GM12878 (cell line): ENCODE measurements around the gene CFAP74. TPM values are rescaled to one million over a fixed set of nuclear protein-coding genes. Genes with fewer than 3 reads are reported as not detected.

Experiments
- ATAC-seq: fragments of 200-7000 bp; cut with Tn5 transposase; 3 replicates; pipeline ENCODE4 v1.9.1; 2020; ENCODE audit warnings: mild to moderate bottlenecking, moderate library complexity
- BruUV-seq: library from RNA; stranded (reverse); fragments of 400-500 nt; replicated peaks from 2 replicates; lab custom pipeline; 2021; lab: Mats Ljungman, UMichigan
- CTCF ChIA-PET: fragments of 300-600 bp; sonication (Branson Sonifier 250); formaldehyde crosslinking; extraction: SDS; loops from one replicate; lab custom pipeline; 2021; ENCODE audit warnings: inconsistent platforms; lab: Yijun Ruan, JAX
- POLR2A ChIA-PET: fragments of 350-600 bp; formaldehyde crosslinking; extraction: SDS; loops from one replicate; lab custom pipeline; 2021; ENCODE audit warnings: inconsistent platforms; lab: Charles Lee
- RAD21 ChIA-PET: fragments of 300-600 bp; sonication (Branson Sonifier 250); formaldehyde crosslinking; loops from one replicate; lab custom pipeline; 2023; ENCODE audit warnings: antibody characterized with exemption; ENCODE audit not compliant: unreplicated experiment; lab: Charles Lee
- SMC1A ChIA-PET: fragments of 300-600 bp; sonication (Branson Sonifier 250); formaldehyde crosslinking; loops from one replicate; lab custom pipeline; 2023; ENCODE audit not compliant: unreplicated experiment, uncharacterized antibody; lab: Charles Lee
- DNase-seq: peaks from one replicate; pipeline ENCODE4 v3.0.0-alpha.2; 2011; ENCODE audit warnings: low read depth, low spot score
- FAIRE-seq: peaks from 3 replicates; lab custom pipeline; 2011; peaks lifted over from hg19 to GRCh38; lab: Jason Lieb, UNC
- H2AFZ ChIP-seq: 2 replicates; pipeline ENCODE4 v1.6.0; 2011; ENCODE audit warnings: low read depth, low read length, control low read depth; ENCODE audit not compliant: control insufficient read depth
- H3K27ac ChIP-seq: 2 replicates; pipeline ENCODE4 v1.5.1; 2011; ENCODE audit warnings: control low read depth; ENCODE audit not compliant: control insufficient read depth, insufficient read depth
- H3K27me3 ChIP-seq, 2 experiments: replicated peaks in 1 of 2; 2 replicates each; pipeline versions ENCODE4 v1.6.0 to v1.6.1; 2011; ENCODE audit warnings: low read length in 1 of 2; ENCODE audit not compliant: control insufficient read depth in 2 of 2, insufficient read depth in 2 of 2
- H3K36me3 ChIP-seq, 2 experiments: 2 replicates each; pipeline ENCODE4 v1.5.1; 2011; ENCODE audit warnings: low read length in 1 of 2; ENCODE audit not compliant: control insufficient read depth in 2 of 2, insufficient read depth in 2 of 2
- H3K4me1 ChIP-seq: 2 replicates; pipeline ENCODE4 v1.6.1; 2011; ENCODE audit warnings: mild to moderate bottlenecking, low read length, moderate library complexity, mixed read lengths; ENCODE audit not compliant: control insufficient read depth, insufficient read depth
- H3K4me2 ChIP-seq: 2 replicates; pipeline ENCODE4 v1.6.0; 2011; ENCODE audit warnings: control low read depth; ENCODE audit not compliant: control insufficient read depth, insufficient read depth
- H3K4me3 ChIP-seq: fragments of 200-600 bp; sonication (generic); 2 replicates; pipeline ENCODE4 v1.5.1; 2016
- H3K79me2 ChIP-seq: 2 replicates; pipeline ENCODE4 v1.6.0; 2011; ENCODE audit warnings: low read length; ENCODE audit not compliant: control insufficient read depth, insufficient read depth
- H3K9ac ChIP-seq: 2 replicates; pipeline ENCODE4 v1.8.0; 2011; ENCODE audit warnings: low read length, control low read depth, mixed read lengths; ENCODE audit not compliant: control insufficient read depth, insufficient read depth
- H3K9me3 ChIP-seq: replicated peaks from 3 replicates; pipeline ENCODE4 v1.5.1; 2011; ENCODE audit warnings: mild to moderate bottlenecking, low read length; ENCODE audit not compliant: control insufficient read depth, insufficient read depth
- H4K20me1 ChIP-seq: 2 replicates; pipeline ENCODE4 v1.6.0; 2011; ENCODE audit not compliant: control insufficient read depth, insufficient read depth
- BCL11A ChIP-seq: IDR thresholded peaks from 2 replicates; pipeline ENCODE4 v1.6.1; 2011; ENCODE audit warnings: low read depth, low read length
- BMI1 ChIP-seq: fragments of 450-650 bp; IDR thresholded peaks from 2 replicates; pipeline ENCODE4 v1.6.1; 2016; ENCODE audit warnings: mild to moderate bottlenecking, moderate library complexity, borderline replicate concordance
- BRCA1 ChIP-seq: IDR thresholded peaks from 2 replicates; pipeline ENCODE4 v1.6.1; 2011; ENCODE audit warnings: low read depth, low read length, improper control_type of control experiment
- CHD4 ChIP-seq: fragments of 200-600 bp; sonication (generic); IDR thresholded peaks from 2 replicates; pipeline ENCODE4 v1.6.1; 2016; ENCODE audit warnings: mild to moderate bottlenecking
- IRF4 ChIP-seq: IDR thresholded peaks from 2 replicates; pipeline ENCODE4 v1.6.1; 2011; ENCODE audit warnings: low read depth, low read length
- NR2C2 ChIP-seq: IDR thresholded peaks from 2 replicates; pipeline ENCODE4 v1.6.1; 2011; ENCODE audit warnings: borderline replicate concordance, low read depth; ENCODE audit not compliant: control insufficient read depth, insufficient read length
- SIN3A ChIP-seq: IDR thresholded peaks from 2 replicates; pipeline ENCODE4 v1.6.1; 2012; ENCODE audit warnings: low read depth, low read length, improper control_type of control experiment
- TARDBP ChIP-seq: IDR thresholded peaks from 2 replicates; pipeline ENCODE4 v1.6.1; 2016; ENCODE audit warnings: borderline replicate concordance
- ZNF274 ChIP-seq: IDR thresholded peaks from one replicate; pipeline ENCODE4 v1.8.0; 2011; ENCODE audit not compliant: insufficient read length, insufficient read depth
- ZZZ3 ChIP-seq: IDR thresholded peaks from 2 replicates; pipeline ENCODE4 v1.6.1; 2011; ENCODE audit warnings: low read depth; ENCODE audit not compliant: control insufficient read depth, insufficient read length
- WGBS: methylation state at CpG from one replicate; pipeline ENCODE4 v1.1.6; 2016; ENCODE audit warnings: low lambda C conversion rate; ENCODE audit not compliant: insufficient replicate concordance, insufficient coverage; ENCODE audit errors: missing lambda C conversion rate; 5-methylcytosine and 5-hydroxymethylcytosine counted together
- in situ Hi-C: fragments of 300-500 bp; cut with MboI; formaldehyde crosslinking; loops from 9 replicates; pipeline ENCODE4 v1.14.3; 2018; ENCODE audit warnings: mixed read lengths
- intact Hi-C: fragments of 100-400 bp; cut with micrococcal nuclease; formaldehyde crosslinking; loops from one replicate; pipeline ENCODE4 v1.14.2; 2022; ENCODE audit not compliant: unreplicated experiment
- polyA plus RNA-seq, 11 experiments: library from polyadenylated mRNA; depleted of rRNA in 4 of 11; unstranded in 6 of 11; stranded (reverse) in 5 of 11; fragments of >200 nt; fragmentation: Nextera tagmentation in 4 of 11; fragmentation: Illumina TruSeq in 1 of 11; extraction: Ambion mirVana in 4 of 11; extraction: Trizol in 1 of 11; gene quantifications; 1 replicate in 1 of 11; 2 replicates in 10 of 11; pipeline versions ENCODE4 v1.2.1 to v1.2.3, GENCODE V29; 2011 to 2016; ENCODE audit warnings: inconsistent platforms in 2 of 11, missing spikeins in 2 of 11, low read depth in 1 of 11
- total RNA-seq, 4 experiments: library from RNA; depleted of rRNA in 3 of 4; stranded (reverse); fragments of >200 nt in 3 of 4; fragmentation: Illumina TruSeq in 1 of 4; extraction: Trizol in 1 of 4; gene quantifications; 2 replicates each; pipeline versions ENCODE4 v1.2.1 to v1.2.3, GENCODE V29; 2013 to 2021
- TF ChIP-seq, protein P1 (sequence below): IDR thresholded peaks from 2 replicates; pipeline ENCODE4 v1.6.1; 2011; ENCODE audit warnings: mild to moderate bottlenecking, low read depth, low read length, moderate library complexity; ENCODE audit not compliant: insufficient replicate concordance
- TF ChIP-seq, protein P2 (sequence below): fragments of 450-650 bp; IDR thresholded peaks from 2 replicates; pipeline ENCODE4 v1.6.1; 2017; ENCODE audit warnings: mild to moderate bottlenecking

CFAP74 gene
- total and polyA plus RNA-seq, 10 of the 15 experiments (the other 5 are each of a cell fraction or from before 2014, with no cell fraction given): 0.01 TPM; not detected in 9

DNA sequence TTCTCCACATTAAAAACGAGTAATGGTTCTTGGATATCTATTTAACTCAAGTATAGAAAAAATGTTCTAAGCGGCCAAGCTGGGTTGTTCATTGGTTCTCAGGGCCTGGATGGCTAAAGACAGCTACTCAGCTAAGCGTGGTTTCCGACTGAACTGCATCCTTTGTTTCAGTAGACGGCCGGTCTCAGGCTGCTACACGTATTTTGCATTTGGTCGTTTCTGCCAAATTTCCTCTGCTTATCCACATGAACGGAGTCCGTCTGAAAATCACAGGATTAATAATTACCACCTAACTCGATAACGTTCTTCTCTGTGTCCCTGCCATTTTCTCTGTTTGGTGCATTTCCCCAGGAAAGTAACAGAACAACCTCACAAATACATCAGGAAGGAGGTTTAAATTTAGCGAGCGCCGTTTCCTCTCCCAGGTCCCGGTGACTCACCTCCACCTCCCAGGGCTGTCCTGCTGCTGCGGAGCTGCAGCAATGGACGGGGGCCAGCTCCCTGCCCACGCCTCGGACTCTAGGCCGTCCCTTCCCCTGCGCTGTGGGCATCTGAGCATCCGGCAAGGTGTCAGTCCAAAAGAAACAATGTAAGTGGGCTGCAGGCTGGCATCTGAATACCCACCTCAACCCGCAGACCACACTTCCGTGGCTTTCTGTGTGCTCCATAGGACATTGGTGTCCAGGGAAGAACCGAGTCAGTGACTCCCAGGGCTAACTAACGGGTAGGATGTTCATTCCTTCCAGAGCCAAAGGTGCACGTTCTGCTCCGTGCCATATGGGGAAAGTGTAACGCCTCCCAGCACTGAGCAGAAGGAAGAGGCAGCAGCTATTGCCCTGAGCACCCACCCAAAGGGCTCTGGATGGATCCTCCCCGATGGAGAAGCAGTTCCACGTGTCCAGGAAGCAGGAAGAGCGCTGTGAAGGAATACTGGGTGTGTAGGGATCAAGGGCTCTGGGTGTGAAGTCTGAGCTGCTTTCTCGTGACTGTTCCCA, 11.5 kb upstream of the CFAP74 start:
- FAIRE-seq (no peak), DNase-seq (no peak), ATAC-seq (no peak)
- Histone ChIP-seq H3K4me1 (no peaks in the 10 kb centered on the region), H3K9me3 (no peaks in the 10 kb centered on the region), H3K4me3 (no peak overlapping the region), H3K27me3 (peaks cover 3 to 5% of the 10 kb centered on the region in 2 experiments; a peak in 2 of 4 replicates), H3K4me2 (no peak overlapping the region), H3K9ac (no peak overlapping the region), H3K36me3 (no peaks in the 10 kb centered on the region), H3K79me2 (no peaks in the 10 kb centered on the region), H2AFZ (no peak overlapping the region), H3K27ac (no peak overlapping the region), H4K20me1 (no peaks in the 10 kb centered on the region)
- no peak for TF ChIP-seq TARDBP
- no peak for TF ChIP-seq BRCA1
- TF ChIP-seq IRF4: no peak
- TF ChIP-seq, protein P1, sequence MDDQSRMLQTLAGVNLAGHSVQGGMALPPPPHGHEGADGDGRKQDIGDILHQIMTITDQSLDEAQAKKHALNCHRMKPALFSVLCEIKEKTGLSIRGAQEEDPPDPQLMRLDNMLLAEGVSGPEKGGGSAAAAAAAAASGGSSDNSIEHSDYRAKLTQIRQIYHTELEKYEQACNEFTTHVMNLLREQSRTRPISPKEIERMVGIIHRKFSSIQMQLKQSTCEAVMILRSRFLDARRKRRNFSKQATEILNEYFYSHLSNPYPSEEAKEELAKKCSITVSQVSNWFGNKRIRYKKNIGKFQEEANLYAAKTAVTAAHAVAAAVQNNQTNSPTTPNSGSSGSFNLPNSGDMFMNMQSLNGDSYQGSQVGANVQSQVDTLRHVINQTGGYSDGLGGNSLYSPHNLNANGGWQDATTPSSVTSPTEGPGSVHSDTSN: no peak
- TF ChIP-seq, protein P2, sequence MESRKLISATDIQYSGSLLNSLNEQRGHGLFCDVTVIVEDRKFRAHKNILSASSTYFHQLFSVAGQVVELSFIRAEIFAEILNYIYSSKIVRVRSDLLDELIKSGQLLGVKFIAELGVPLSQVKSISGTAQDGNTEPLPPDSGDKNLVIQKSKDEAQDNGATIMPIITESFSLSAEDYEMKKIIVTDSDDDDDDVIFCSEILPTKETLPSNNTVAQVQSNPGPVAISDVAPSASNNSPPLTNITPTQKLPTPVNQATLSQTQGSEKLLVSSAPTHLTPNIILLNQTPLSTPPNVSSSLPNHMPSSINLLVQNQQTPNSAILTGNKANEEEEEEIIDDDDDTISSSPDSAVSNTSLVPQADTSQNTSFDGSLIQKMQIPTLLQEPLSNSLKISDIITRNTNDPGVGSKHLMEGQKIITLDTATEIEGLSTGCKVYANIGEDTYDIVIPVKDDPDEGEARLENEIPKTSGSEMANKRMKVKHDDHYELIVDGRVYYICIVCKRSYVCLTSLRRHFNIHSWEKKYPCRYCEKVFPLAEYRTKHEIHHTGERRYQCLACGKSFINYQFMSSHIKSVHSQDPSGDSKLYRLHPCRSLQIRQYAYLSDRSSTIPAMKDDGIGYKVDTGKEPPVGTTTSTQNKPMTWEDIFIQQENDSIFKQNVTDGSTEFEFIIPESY: no peak
- TF ChIP-seq CHD4: no peak
- TF ChIP-seq ZZZ3: no peak
- TF ChIP-seq BCL11A: no peak
- TF ChIP-seq ZNF274: no peak
- no peak for TF ChIP-seq BMI1
- TF ChIP-seq NR2C2: no peak
- no peak for TF ChIP-seq SIN3A
- ChIA-PET RAD21 (no interaction called here), SMC1A (no interaction called here), CTCF (interaction anchor here (0.6 kb wide), 1 partner anchor 14 kb away, joined by 3 read pairs; no protein-coding TSS in a partner anchor), POLR2A (no interaction called here)
- 33% methylated on average over 34 of the region's 34 CpGs for WGBS
- intact Hi-C loops (no loop called here), in situ Hi-C loops (no loop called here)
- BruUV-seq: no TSS peak
